ENCODE results near the gene CUX1. TPM values are rescaled to one million over a fixed set of nuclear protein-coding genes. Genes with fewer than 3 reads are reported as not detected.
A peak's percentile ranks its signal among the peaks of the same experiment; 100 is the strongest.

Gene CUX1
- total and polyA plus RNA-seq, 2 of the 13 experiments (the other 11 are each of a cell fraction or from before 2014, with no cell fraction given), result 13.7 to 14.9 TPM

- Histone ChIP-seq H3K79me2 (ENCODE audit: insufficient read depth, low read length) (peaks cover 45% of the 10 kb centered on the region), H3K27ac (ENCODE audit: extremely low read length, insufficient read depth, low read length) (no peak overlapping the region), H3K4me3 (replicated peaks in 1 of 3; ENCODE audit: insufficient read depth in 1 of 3, low read depth in 2 of 3, low read length in 3 of 3) (no peak overlapping the region), H3K4me2 (ENCODE audit: low read depth, low read length) (no peak overlapping the region), H3K27me3 (ENCODE audit: control insufficient read depth in 1 of 2, insufficient read depth in 2 of 2, low read length in 2 of 2) (no peaks in the 10 kb centered on the region), H3K36me3 (replicated peaks in 1 of 2; ENCODE audit: control insufficient read depth in 1 of 2, insufficient read depth in 2 of 2, low read length in 2 of 2) (no peaks in the 10 kb centered on the region), H3K9ac (ENCODE audit: insufficient read depth, low read depth, low read length) (no peak overlapping the region), H2AFZ (ENCODE audit: low read length) (no peak overlapping the region), H3K9me3 (ENCODE audit: low read length) (no peaks in the 10 kb centered on the region), H3K4me1 (ENCODE audit: insufficient read depth, low read length) (peaks cover 3% of the 10 kb centered on the region), H4K20me1 (ENCODE audit: insufficient read depth, low read length) (peaks cover 16% of the 10 kb centered on the region)
- in situ Hi-C loops (cut with HindIII; ENCODE audit: extremely low pct_ligation_motif_present, low pct_unique_long_range_greater_than_20kb) (no loop called here), intact Hi-C loops (cut with micrococcal nuclease; ENCODE audit: unreplicated experiment) (no loop called here)
- FAIRE-seq, result no peak
- no peak for ATAC-seq
- ChIA-PET CTCF (ENCODE audit: low intra/inter-chr PET ratio, low total read pairs) (no interaction called here), POLR2A (no interaction called here)
- DNase-seq (ENCODE audit: low spot score), result no peak
- TF ChIP-seq SOX6 (IDR thresholded peaks at IDR 0.05), result no peak
- no peak for TF ChIP-seq SOX6 (CRISPR knock-in tag; IDR thresholded peaks at IDR 0.05)
- no peak for TF ChIP-seq BORCS8-MEF2B (CRISPR knock-in tag; IDR thresholded peaks at IDR 0.05)
- BruUV-seq (replicated peaks), result no TSS peak
- 94% methylated on average over 12 of the region's 18 CpGs for WGBS (ENCODE audit: low lambda C conversion rate)
Observed at GRCh38 chr7:101906291-101907240, 89.1 kb downstream of the CUX1 start.

DNA sequence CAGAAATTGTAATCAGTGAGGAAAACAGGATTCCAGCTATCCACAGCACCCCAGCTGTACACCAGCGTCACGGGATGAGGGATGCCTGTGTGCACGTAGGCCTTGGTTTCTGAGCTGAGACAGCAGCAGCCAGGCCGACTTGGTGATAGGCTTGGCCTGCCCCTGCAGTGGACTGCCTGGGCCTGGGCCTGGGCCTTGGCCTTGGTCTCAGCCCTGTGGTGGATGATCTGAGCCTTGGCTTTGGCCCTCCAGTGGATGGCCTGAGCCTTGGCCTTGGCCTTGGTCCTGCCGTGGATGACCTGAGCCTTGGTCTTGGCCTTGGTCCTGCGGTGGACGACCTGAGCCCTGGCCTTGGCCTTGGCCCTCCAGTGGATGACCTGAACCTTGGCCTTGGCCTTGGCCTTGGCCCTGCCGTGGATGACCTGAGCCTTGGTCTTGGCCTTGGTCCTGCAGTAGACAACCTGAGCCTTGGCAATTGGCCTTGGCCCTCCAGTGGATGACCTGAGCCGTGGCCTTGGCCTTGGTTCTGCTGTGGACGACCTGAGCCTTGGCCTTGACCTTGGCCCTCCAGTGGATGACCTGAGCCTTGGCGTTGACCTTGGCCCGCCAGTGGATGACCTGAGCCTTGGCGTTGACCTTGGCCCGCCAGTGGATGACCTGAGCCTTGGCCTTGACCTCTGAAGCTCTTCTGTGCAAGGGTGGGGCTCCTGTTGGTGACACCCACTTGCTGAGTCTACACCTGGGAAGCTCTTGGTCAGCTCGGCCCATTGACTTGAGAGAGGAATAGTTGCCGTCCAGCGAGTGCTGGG lies 93.8 kb downstream of the CUX1 start:
- no peak for FAIRE-seq
- no peak overlapping the region for H3K9ac ChIP-seq (ENCODE audit: insufficient read depth, low read depth, low read length)
- peak; percentile 49 for ATAC-seq
- TF ChIP-seq, protein P1, sequence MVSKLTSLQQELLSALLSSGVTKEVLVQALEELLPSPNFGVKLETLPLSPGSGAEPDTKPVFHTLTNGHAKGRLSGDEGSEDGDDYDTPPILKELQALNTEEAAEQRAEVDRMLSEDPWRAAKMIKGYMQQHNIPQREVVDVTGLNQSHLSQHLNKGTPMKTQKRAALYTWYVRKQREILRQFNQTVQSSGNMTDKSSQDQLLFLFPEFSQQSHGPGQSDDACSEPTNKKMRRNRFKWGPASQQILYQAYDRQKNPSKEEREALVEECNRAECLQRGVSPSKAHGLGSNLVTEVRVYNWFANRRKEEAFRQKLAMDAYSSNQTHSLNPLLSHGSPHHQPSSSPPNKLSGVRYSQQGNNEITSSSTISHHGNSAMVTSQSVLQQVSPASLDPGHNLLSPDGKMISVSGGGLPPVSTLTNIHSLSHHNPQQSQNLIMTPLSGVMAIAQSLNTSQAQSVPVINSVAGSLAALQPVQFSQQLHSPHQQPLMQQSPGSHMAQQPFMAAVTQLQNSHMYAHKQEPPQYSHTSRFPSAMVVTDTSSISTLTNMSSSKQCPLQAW (CRISPR knock-in tag; IDR thresholded peaks at IDR 0.05), result 0 out of 2 replicates have a peak, but pooled peaks have one; percentile 29
- TF ChIP-seq ZNF180 (CRISPR knock-in tag; IDR thresholded peaks at IDR 0.05; ENCODE audit: borderline replicate concordance, low read depth) (no peak), MTA1 (CRISPR knock-in tag; IDR thresholded peaks at IDR 0.05; ENCODE audit: borderline replicate concordance) (peak; percentile 80; the same call in 1 of the 2 replicates), HMG20B (CRISPR knock-in tag; conservative IDR thresholded peaks at IDR 0.05) (no peak), HIVEP1 (CRISPR knock-in tag; IDR thresholded peaks at IDR 0.05) (no peak), HDAC1 (CRISPR knock-in tag; IDR thresholded peaks at IDR 0.05) (peak; percentile 36; the same call in 1 of the 2 replicates), CEBPG (CRISPR knock-in tag; IDR thresholded peaks at IDR 0.05) (no peak), HNRNPL (IDR thresholded peaks at IDR 0.05; ENCODE audit: low read depth, low read length) (no peak), ZNF703 (CRISPR knock-in tag; IDR thresholded peaks at IDR 0.05; ENCODE audit: borderline replicate concordance) (no peak), GLI4 (CRISPR knock-in tag; IDR thresholded peaks at IDR 0.05; ENCODE audit: borderline replicate concordance) (no peak), DNMT1 (CRISPR knock-in tag; IDR thresholded peaks at IDR 0.05) (no peak)

More for the DNA sequence above, 93.8 kb downstream of the CUX1 start:
- peaks cover 3 to 6% of the 10 kb centered on the region in 2 experiments; a peak in 4 of 5 replicates for H3K36me3 ChIP-seq (replicated peaks in 1 of 2; ENCODE audit: control insufficient read depth in 1 of 2, insufficient read depth in 2 of 2, low read length in 2 of 2)
- H3K27ac ChIP-seq (ENCODE audit: extremely low read length, insufficient read depth, low read length), result no peak overlapping the region
- intact Hi-C loops (cut with micrococcal nuclease; ENCODE audit: unreplicated experiment), result no loop called here
- H4K20me1 ChIP-seq (ENCODE audit: insufficient read depth, low read length), result peaks cover 19% of the 10 kb centered on the region
- no peaks in the 10 kb centered on the region for H3K27me3 ChIP-seq (ENCODE audit: control insufficient read depth in 1 of 2, insufficient read depth in 2 of 2, low read length in 2 of 2)
- H2AFZ ChIP-seq (ENCODE audit: low read length), result no peak overlapping the region
- ChIA-PET POLR2A (no interaction called here), CTCF (ENCODE audit: low intra/inter-chr PET ratio, low total read pairs) (no interaction called here)
- WGBS (ENCODE audit: low lambda C conversion rate), result 93% methylated on average over 3 of the region's 17 CpGs
- peaks cover 14% of the 10 kb centered on the region for H3K4me1 ChIP-seq (ENCODE audit: insufficient read depth, low read length)
- no peak overlapping the region for H3K4me3 ChIP-seq (replicated peaks in 1 of 3; ENCODE audit: insufficient read depth in 1 of 3, low read depth in 2 of 3, low read length in 3 of 3)
- H3K79me2 ChIP-seq (ENCODE audit: insufficient read depth, low read length), result peaks cover 35% of the 10 kb centered on the region
- no peak for DNase-seq (ENCODE audit: low spot score)
- in situ Hi-C loops (cut with HindIII; ENCODE audit: extremely low pct_ligation_motif_present, low pct_unique_long_range_greater_than_20kb), result no loop called here
- BruUV-seq (replicated peaks), result no TSS peak
- no peak overlapping the region for H3K4me2 ChIP-seq (ENCODE audit: low read depth, low read length)
- H3K9me3 ChIP-seq (ENCODE audit: low read length), result no peaks in the 10 kb centered on the region
